Liver (tissue), 9 donors: ENCODE measurements around the gene SLC45A2. TPM values are rescaled to one million over a fixed set of nuclear protein-coding genes. Genes with fewer than 3 reads are reported as not detected.

ENCODE experiments used
- DNase-seq: peaks from one replicate; pipeline ENCODE4 v3.0.0-alpha.2; 2017; ENCODE audit warnings: low spot score
- H3K27ac ChIP-seq, 2 donors: one replicate each; pipeline ENCODE4 v1.7.0; 2013; ENCODE audit warnings: inconsistent platforms in 2 of 2, low read length in 2 of 2, control low read depth in 1 of 2, low read depth in 1 of 2, mild to moderate bottlenecking in 1 of 2
- H3K27me3 ChIP-seq, 4 donors: one replicate each; pipeline versions ENCODE4 v1.6.1 to v1.7.0; 2013; ENCODE audit warnings: low read length in 3 of 4, inconsistent platforms in 1 of 4, mild to moderate bottlenecking in 1 of 4, moderate library complexity in 1 of 4; ENCODE audit not compliant: control insufficient read depth in 4 of 4, insufficient read depth in 4 of 4
- H3K36me3 ChIP-seq, 4 donors: one replicate each; pipeline versions ENCODE4 v1.6.1 to v1.7.0; 2013; ENCODE audit warnings: low read length in 3 of 4, mild to moderate bottlenecking in 3 of 4, low read depth in 1 of 4, moderate library complexity in 1 of 4; ENCODE audit not compliant: control insufficient read depth in 4 of 4, insufficient read depth in 3 of 4
- H3K4me1 ChIP-seq, 4 donors: one replicate each; pipeline versions ENCODE4 v1.6.1 to v1.7.0; 2013; ENCODE audit warnings: low read length in 3 of 4, mild to moderate bottlenecking in 3 of 4, moderate library complexity in 1 of 4; ENCODE audit not compliant: control insufficient read depth in 4 of 4, insufficient read depth in 4 of 4
- H3K4me3 ChIP-seq, 3 donors: one replicate each; pipeline versions ENCODE4 v1.6.1 to v1.7.0; 2013; ENCODE audit warnings: low read length in 3 of 3, control low read depth in 1 of 3, low read depth in 1 of 3, mild to moderate bottlenecking in 1 of 3
- H3K9ac ChIP-seq, 2 donors: one replicate each; pipeline ENCODE4 v1.7.0; 2013; ENCODE audit warnings: low read length in 2 of 2, mild to moderate bottlenecking in 2 of 2, moderate library complexity in 2 of 2, control low read depth in 1 of 2, low read depth in 1 of 2
- H3K9me3 ChIP-seq, 4 donors: one replicate each; pipeline versions ENCODE4 v1.6.1 to v1.7.0; 2013; ENCODE audit warnings: low read length in 3 of 4; ENCODE audit not compliant: control insufficient read depth in 4 of 4
- EGR1 ChIP-seq, 2 donors: IDR thresholded peaks; 2 replicates each; pipeline ENCODE4 v1.6.1; 2016 to 2018; ENCODE audit warnings: antibody characterized with exemption in 2 of 2, low read depth in 2 of 2
- FOXA1 ChIP-seq: IDR thresholded peaks from 2 replicates; pipeline ENCODE4 v1.6.1; 2016; ENCODE audit warnings: antibody characterized with exemption
- FOXA2 ChIP-seq: IDR thresholded peaks from 2 replicates; pipeline ENCODE4 v1.6.1; 2016; ENCODE audit warnings: antibody characterized with exemption
- GABPA ChIP-seq, 2 donors: IDR thresholded peaks in 1 of 2; conservative IDR thresholded peaks in 1 of 2; 2 replicates each; pipeline ENCODE4 v1.6.1; 2016; ENCODE audit warnings: antibody characterized with exemption in 2 of 2, mild to moderate bottlenecking in 1 of 2, moderate library complexity in 1 of 2
- HNF4G ChIP-seq: IDR thresholded peaks from 2 replicates; pipeline ENCODE4 v1.6.1; 2016; ENCODE audit warnings: antibody characterized with exemption
- NR2F2 ChIP-seq: IDR thresholded peaks from 2 replicates; pipeline ENCODE4 v1.6.1; 2016; ENCODE audit warnings: antibody characterized with exemption
- RAD21 ChIP-seq, 2 donors: IDR thresholded peaks; 2 replicates each; pipeline ENCODE4 v1.6.1; 2016; ENCODE audit warnings: antibody characterized with exemption in 2 of 2, mild to moderate bottlenecking in 2 of 2
- RXRA ChIP-seq, 2 donors: IDR thresholded peaks; 2 replicates each; pipeline ENCODE4 v1.6.1; 2017 to 2018; ENCODE audit warnings: antibody characterized with exemption in 2 of 2, mild to moderate bottlenecking in 1 of 2
- SP1 ChIP-seq: IDR thresholded peaks from 2 replicates; pipeline ENCODE4 v1.6.1; 2018; ENCODE audit warnings: antibody characterized with exemption, mild to moderate bottlenecking
- TAF1 ChIP-seq: conservative IDR thresholded peaks from 2 replicates; pipeline ENCODE4 v1.6.1; 2016; ENCODE audit warnings: antibody characterized with exemption, mild to moderate bottlenecking
- YY1 ChIP-seq: IDR thresholded peaks from 2 replicates; pipeline ENCODE4 v1.6.1; 2016; ENCODE audit warnings: antibody characterized with exemption, mild to moderate bottlenecking
- WGBS: extraction: QIAGEN DNeasy Blood & Tissue Kit; methylation state at CpG from one replicate; pipeline ENCODE4 v1.1.7; 2013; 5-methylcytosine and 5-hydroxymethylcytosine counted together
- polyA plus RNA-seq, 2 donors: library from polyadenylated mRNA; stranded (reverse) in 1 of 2; unstranded in 1 of 2; fragments of 200-250 nt in 1 of 2; fragments of >200 nt in 1 of 2; fragmentation: Nextera tagmentation in 1 of 2; extraction: Ambion mirVana in 1 of 2; gene quantifications; one replicate each; pipeline versions ENCODE4 v1.2.1 to v1.2.3, GENCODE V29; 2013 to 2015
- total RNA-seq, 2 donors: library from RNA; depleted of rRNA; stranded (reverse); fragments of >200 nt; gene quantifications; one replicate each; pipeline ENCODE4 v1.2.3, GENCODE V29; 2014
- TF ChIP-seq, protein P1 (sequence below): IDR thresholded peaks from 2 replicates; pipeline ENCODE4 v1.6.1; 2016; ENCODE audit warnings: antibody characterized with exemption
- TF ChIP-seq, protein P2 (sequence below): IDR thresholded peaks from 2 replicates; pipeline ENCODE4 v1.6.1; 2016; ENCODE audit warnings: antibody characterized with exemption, mild to moderate bottlenecking
- TF ChIP-seq, protein P3 (sequence below): IDR thresholded peaks from 2 replicates; pipeline ENCODE4 v1.6.1; 2016; ENCODE audit warnings: antibody characterized with exemption
- donor health status: healthy.
- donor health status: healthy.
- donor health status: healthy.
- donor health status: healthy.
- donor health status: healthy.

Gene SLC45A2
- total and polyA plus RNA-seq, 4 donors: 0.01 to 1.3 TPM; not detected in 2

DNA sequence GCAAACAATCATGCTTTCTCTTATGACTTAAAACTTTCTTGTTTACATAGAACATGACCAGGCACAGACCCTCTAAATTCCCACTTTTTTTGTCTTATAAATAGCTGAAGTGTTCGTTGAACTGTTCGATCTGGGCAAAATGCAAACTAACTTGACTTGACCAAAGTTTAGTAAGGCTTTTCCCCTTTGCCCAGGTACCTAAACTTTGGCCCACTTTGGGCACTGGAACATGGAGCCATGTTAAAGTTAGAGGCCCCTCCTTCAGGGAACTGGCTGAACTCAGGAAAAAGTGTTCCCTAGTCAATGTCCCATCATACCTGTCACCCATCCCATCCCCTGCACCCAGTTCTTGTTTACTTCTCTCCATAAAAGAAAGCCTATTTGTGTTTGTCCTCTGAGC, 32.8 kb upstream of the SLC45A2 start (continued):
- TF ChIP-seq, protein P1, sequence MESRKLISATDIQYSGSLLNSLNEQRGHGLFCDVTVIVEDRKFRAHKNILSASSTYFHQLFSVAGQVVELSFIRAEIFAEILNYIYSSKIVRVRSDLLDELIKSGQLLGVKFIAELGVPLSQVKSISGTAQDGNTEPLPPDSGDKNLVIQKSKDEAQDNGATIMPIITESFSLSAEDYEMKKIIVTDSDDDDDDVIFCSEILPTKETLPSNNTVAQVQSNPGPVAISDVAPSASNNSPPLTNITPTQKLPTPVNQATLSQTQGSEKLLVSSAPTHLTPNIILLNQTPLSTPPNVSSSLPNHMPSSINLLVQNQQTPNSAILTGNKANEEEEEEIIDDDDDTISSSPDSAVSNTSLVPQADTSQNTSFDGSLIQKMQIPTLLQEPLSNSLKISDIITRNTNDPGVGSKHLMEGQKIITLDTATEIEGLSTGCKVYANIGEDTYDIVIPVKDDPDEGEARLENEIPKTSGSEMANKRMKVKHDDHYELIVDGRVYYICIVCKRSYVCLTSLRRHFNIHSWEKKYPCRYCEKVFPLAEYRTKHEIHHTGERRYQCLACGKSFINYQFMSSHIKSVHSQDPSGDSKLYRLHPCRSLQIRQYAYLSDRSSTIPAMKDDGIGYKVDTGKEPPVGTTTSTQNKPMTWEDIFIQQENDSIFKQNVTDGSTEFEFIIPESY: no peak
- TF ChIP-seq NR2F2 (no peak), YY1 (peak; percentile 61), FOXA1 (no peak), EGR1 (IDR thresholded peaks at IDR 0.05; ENCODE audit: low read depth in 2 of 2) (no peak)

DNA sequence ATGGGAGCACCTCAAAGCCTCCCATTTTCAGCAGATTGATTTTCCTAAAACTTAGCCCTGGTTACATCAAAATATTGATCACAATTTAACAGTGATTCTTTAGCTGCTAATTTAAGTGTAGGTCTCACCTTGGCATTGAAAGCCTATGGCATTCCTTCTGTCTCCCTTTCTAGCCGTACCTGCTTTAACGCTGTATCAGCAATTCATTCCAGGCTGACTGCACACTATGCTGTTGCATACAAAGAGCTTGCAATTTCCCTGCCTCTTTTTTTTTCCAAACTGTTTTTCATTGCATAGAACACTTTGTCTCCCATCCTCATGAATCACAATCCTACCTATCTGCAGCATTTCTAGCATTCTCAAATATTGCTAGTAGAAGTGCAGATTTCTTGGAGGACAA, 32.3 kb upstream of the SLC45A2 start:
- Histone ChIP-seq H3K9me3 (no peaks in the 10 kb centered on the region), H3K4me1 (peaks cover 0 to 27% (median 21%) of the 10 kb centered on the region in 4 donors), H3K27ac (no peak overlapping the region), H3K9ac (no peak overlapping the region), H3K27me3 (no peaks in the 10 kb centered on the region), H3K4me3 (no peak overlapping the region), H3K36me3 (peaks cover 0 to 3% (median 0%) of the 10 kb centered on the region in 4 donors)
- no peak for DNase-seq
- 27% methylated on average over 2 of the region's 2 CpGs for WGBS
- TF ChIP-seq NR2F2 (no peak), TAF1 (no peak), HNF4G (no peak), RXRA (IDR thresholded peaks at IDR 0.05) (no peak), SP1 (no peak), FOXA2 (no peak), EGR1 (IDR thresholded peaks at IDR 0.05; ENCODE audit: low read depth in 2 of 2) (no peak)
- TF ChIP-seq, protein P2, sequence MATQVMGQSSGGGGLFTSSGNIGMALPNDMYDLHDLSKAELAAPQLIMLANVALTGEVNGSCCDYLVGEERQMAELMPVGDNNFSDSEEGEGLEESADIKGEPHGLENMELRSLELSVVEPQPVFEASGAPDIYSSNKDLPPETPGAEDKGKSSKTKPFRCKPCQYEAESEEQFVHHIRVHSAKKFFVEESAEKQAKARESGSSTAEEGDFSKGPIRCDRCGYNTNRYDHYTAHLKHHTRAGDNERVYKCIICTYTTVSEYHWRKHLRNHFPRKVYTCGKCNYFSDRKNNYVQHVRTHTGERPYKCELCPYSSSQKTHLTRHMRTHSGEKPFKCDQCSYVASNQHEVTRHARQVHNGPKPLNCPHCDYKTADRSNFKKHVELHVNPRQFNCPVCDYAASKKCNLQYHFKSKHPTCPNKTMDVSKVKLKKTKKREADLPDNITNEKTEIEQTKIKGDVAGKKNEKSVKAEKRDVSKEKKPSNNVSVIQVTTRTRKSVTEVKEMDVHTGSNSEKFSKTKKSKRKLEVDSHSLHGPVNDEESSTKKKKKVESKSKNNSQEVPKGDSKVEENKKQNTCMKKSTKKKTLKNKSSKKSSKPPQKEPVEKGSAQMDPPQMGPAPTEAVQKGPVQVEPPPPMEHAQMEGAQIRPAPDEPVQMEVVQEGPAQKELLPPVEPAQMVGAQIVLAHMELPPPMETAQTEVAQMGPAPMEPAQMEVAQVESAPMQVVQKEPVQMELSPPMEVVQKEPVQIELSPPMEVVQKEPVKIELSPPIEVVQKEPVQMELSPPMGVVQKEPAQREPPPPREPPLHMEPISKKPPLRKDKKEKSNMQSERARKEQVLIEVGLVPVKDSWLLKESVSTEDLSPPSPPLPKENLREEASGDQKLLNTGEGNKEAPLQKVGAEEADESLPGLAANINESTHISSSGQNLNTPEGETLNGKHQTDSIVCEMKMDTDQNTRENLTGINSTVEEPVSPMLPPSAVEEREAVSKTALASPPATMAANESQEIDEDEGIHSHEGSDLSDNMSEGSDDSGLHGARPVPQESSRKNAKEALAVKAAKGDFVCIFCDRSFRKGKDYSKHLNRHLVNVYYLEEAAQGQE: no peak
- TF ChIP-seq, protein P1: no peak

DNA sequence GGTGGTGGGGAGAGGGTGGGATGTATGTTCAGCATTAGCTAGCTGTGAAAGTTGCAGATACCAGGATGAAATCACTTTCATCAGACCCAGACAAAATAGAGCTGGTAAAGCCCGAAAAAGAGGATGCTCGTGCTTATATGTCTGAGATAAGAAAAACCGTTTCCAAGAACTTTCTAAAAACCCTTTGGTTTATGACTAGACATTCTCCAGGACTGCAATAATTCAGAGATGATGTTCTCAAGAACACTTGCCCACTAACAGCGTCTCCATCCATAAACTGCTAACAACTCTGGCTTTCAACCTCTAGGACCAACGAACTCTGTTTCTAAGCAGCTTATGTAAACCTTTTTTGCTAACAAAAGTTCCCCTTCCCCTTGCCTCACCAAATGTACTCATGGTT, 31.7 kb upstream of the SLC45A2 start:
- Histone ChIP-seq H3K9me3 (no peaks in the 10 kb centered on the region), H3K36me3 (peaks cover 0 to 3% (median 0%) of the 10 kb centered on the region in 4 donors), H3K9ac (no peak overlapping the region), H3K27me3 (no peaks in the 10 kb centered on the region), H3K4me3 (no peak overlapping the region), H3K27ac (no peak overlapping the region), H3K4me1 (peaks cover 0 to 27% (median 21%) of the 10 kb centered on the region in 4 donors)
- TF ChIP-seq EGR1 (IDR thresholded peaks at IDR 0.05; ENCODE audit: low read depth in 2 of 2) (no peak), SP1 (no peak), FOXA2 (no peak), GABPA (IDR thresholded peaks at IDR 0.05 in 1 of 2, conservative IDR thresholded peaks at IDR 0.05 in 1 of 2) (no peak), RAD21 (IDR thresholded peaks at IDR 0.05) (no peak), RXRA (IDR thresholded peaks at IDR 0.05) (no peak)
- TF ChIP-seq, protein P3, sequence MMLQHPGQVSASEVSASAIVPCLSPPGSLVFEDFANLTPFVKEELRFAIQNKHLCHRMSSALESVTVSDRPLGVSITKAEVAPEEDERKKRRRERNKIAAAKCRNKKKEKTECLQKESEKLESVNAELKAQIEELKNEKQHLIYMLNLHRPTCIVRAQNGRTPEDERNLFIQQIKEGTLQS: no peak
- no peak for DNase-seq
- WGBS: 60% methylated on average over 5 of the region's 5 CpGs
